Kidney tubule cell (primary cell): ENCODE results near the gene HNRNPA3.
"Not testable (repeated sequence)": the region's sequence is repeated elsewhere in the genome, so short reads cannot be mapped to it uniquely, and the experiment has no call there.

Experiments
- DNase-seq: peaks from one replicate; pipeline ENCODE4 v3.0.0-alpha.2; 2018; ENCODE audit warnings: low spot score

HNRNPA3 gene

DNA sequence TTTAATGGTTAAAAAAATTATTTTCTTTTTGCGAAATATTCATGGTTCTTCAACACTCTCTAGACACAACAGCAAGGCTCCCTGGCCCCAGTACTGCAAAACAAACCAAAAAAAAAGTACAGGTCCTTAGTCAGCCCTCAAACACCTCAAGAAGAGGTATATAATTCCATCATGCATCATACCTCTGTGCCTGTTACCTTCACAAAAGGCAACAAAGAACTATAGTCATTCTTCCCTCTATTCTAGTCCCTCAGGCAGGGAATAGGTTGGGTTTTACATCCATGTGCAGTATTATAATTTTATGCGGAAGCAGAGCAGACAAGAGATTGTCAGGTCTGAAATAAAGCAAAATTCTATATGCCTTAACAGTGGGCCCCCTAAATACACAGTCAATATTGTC, 43.4 kb downstream of the HNRNPA3 start:
- no peak for DNase-seq

DNA sequence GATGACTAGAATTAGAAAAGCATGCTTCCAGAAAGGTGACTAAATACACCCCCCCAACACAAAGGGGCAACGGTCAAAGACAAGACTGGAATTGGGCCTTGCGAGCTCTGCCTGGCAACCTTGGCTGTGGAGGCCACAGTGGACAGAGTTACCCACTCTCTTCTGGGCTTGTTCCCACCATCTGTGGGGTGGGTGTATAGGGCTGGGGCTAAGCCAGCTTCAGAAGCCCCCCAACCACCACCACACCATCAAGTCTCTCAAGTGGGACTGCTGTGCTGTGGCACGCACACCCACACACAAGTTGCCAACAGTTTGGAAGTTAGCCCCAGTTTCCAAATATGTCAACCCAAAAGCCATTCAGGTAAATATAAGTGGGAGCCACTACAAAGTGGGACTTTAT, 44.1 kb downstream of the HNRNPA3 start:
- no peak for DNase-seq

- DNase-seq = no peak
Measured at GRCh38 chr2:177257471-177257870, 44.9 kb downstream of the HNRNPA3 start.

DNA sequence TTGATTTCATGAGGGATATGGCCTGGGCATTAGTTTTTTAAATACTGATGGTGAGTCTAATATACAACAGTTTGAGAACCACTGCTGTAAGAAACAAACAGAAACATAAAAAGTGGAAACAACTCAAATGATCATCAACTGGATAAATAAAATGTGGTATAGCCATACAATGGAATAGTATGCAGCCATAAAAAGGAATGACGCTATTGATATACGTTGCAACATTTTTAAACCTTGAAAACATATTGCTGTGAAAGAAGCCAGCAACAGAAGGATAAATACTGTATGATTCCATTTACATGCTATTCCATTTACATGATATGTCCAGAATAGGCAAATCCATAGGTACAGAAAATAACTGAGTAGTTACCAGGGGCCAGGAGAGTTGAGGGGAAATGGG, 45.5 kb downstream of the HNRNPA3 start:
- DNase-seq = no peak

GRCh38 chr2:177260379-177260778, 47.8 kb downstream of the HNRNPA3 start:
- DNase-seq = no peak

- DNase-seq = no peak
Measured at GRCh38 chr2:177261116-177262060, 48.8 kb downstream of the HNRNPA3 start.

GRCh38 chr2:177262092-177262491, 49.5 kb downstream of the HNRNPA3 start:
- DNase-seq = no peak

DNA sequence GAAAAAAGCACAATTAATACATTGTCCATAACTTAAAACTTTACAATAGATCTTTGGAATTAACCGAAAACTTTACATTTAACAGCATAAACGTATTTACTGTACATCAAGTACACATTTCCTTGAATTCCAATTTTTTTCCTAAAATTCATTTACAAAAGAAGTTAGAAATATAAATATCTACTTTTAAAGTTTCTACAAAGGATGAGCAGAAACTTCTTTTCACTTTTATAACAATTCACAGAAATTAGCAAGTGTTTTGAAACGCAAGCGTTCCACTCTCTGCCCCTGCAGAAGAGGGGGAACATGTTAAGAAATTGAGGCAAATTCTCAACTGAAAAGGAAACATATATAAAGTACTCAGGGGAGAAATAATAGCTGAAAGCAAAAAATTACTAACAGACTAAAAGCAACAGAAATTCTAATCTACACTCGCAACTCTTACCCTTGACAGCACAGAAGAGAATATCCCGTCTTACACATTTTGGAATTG, 50.4 kb downstream of the HNRNPA3 start:
- no peak for DNase-seq

GRCh38 chr2:177263451-177264208, 51.0 kb downstream of the HNRNPA3 start:
- peak; percentile 97 for DNase-seq

DNA sequence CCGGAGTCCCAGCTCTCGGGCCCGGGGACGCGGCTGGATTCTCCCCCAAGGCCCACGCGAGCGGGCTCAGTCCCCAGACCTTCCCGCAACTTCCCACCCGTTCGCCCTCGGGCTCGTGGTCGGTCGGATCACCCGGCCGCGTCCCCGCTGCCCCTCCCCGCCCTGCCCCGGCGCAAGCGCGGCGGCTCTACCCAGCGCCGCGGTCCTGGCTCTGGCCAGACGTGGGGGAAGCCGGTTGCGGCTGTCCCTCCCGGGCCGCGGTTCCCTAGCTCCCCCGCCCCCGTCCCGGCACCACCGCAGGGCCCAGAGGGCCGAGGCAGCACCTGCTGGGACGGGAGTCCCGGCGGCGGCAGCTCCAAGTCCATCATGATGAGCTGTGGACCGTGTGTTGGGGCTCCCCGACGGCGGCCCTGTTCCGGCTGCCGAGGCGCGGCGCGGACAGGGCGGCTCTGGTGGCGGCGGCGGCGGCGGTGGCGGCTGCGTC, 51.7 kb downstream of the HNRNPA3 start:
- no peak for DNase-seq

GRCh38 chr2:177264693-177265587, 52.3 kb downstream of the HNRNPA3 start, which contains the start of gene NFE2L2:
NFE2L2 (minus strand) TSS chr2:177264727; CDS start chr2:177264576, 151 bp downstream.
- DNase-seq = peak; percentile 93

DNA sequence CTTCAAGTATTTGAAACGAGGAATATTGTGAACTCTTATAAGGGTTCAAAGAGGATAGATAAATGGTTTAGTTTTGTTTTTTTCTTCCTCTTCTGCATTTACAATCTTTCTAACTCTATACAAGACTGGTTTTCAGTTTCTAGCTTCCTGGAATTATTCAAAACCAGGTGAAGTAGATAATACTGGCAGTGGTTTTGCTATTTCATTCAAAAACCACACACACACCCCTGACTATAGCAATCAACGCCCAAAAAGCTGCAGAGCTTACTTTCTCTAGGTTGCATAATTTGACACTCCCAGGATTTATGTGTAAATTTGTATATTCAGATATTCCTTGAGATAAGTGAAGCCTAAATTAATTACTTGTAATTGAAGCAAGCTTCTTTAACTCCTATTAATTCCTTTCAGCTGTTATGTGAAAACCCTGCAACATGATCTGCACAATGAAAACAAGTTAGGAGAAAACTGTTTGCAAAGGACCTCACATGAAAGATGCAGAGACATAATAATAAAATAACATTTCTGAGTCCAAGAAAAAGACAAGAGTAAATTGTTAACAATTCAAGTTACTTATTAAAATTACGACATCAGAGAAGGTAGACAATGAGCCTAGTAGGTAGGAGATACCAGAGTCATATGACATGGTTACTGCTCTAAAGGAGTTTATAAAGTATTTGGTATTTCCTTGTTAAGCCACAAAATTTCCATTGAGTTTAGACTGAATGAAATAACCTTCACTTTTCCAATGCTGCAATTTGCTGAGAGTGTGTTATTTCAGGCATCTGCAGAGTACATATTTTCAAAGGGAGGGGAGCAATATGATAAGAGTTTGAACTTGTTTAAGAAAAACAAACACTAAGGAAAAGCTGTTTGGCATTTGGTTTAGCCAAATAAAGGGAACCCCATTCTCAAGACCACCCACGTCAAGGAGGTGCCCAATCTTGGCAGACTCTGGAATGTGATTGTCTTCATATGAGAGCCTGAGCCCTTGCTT, 53.5 kb downstream of the HNRNPA3 start:
- peak; percentile 91 for DNase-seq

- DNase-seq = not testable (repeated sequence)
Measured at GRCh38 chr2:177266955-177267354, 54.4 kb downstream of the HNRNPA3 start.

- no peak for DNase-seq
Measured at GRCh38 chr2:177268187-177268871, 55.7 kb downstream of the HNRNPA3 start.

DNA sequence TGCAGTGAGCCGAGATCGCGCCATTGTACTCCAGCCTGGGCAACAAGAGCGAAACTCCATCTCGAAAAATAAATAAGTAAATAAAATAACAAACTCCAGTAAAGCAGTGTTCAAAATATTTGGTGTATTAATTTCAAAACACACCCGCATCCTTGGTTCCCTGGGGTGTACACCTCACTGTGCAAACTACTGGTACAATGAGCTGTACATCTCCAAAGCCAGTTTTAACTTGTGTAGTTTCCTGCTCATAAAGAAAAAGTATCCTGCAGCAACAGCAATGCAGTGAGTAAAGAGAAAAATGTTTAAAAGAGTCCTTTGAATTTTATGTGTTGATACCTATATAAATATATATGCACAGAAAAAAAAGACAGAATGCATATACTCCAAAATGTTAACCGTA, 56.3 kb downstream of the HNRNPA3 start:
- no peak for DNase-seq

DNA sequence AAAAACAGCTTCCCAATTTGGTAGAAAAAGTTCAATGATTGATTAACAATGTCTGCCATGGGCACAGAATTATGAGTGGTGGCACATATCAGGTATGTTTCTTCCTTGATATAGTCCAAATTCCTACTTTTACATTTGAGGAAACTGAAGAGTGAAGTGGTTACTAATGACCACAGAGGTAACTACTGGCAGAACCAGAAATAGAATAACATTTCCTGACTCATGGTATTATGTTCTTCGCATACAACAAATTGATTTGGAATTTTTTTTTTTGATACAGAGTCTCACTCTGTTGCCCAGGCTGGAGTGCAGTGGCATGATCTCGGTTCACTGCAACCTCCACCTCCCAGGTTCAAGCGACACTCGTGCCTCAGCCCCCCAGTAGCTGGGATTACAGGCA, 57.9 kb downstream of the HNRNPA3 start:
- peak; percentile 49 for DNase-seq

DNA sequence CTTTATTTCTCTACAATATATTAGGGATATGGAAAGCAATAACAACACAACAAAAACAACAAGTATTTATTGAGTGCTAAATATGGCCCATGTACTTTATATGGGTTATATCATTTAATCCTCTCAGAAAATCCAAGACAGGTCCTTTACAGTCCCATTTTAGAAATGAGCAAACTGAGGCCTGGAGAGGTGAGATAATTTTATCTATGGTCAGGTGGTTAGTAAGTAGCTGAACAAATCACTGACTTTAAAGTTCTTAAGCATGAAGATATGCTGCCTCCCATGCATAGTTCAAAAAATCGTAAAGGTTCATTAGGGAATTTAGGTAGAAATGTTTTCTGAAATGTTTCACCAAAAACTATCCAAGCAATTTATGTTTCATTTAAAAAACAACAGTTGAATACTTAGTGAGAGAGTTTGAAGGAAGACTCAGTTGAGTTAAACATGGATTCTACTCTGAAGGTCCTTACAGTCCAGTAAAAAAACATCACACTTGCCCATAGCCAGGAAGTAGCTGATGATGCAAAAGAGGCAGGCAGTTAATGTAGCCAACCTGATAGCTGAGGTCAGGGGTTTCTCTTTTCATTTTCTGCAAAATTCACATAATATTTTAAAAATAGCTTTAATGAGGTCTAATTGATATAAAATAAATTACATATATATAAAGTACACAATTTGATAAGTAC, 59.5 kb downstream of the HNRNPA3 start:
- DNase-seq = no peak

DNA sequence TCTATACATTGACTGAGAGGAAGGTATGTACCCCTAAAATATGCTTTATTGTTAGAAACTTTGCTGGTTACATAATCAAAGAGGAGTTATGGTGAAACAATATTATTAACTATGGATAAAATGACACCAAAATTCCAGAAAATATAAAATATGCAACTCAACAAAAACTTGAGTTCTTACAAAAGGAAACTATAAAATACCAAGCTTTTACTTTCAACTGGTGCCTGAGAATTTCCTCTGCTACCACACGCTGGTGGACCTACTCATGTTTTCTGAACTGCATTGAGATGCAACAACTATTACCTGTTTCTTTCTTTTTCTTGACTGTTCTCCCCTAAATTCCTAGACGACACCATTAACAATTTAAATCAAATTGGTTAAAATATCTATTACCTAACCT, 60.2 kb downstream of the HNRNPA3 start:
- no peak for DNase-seq

DNA sequence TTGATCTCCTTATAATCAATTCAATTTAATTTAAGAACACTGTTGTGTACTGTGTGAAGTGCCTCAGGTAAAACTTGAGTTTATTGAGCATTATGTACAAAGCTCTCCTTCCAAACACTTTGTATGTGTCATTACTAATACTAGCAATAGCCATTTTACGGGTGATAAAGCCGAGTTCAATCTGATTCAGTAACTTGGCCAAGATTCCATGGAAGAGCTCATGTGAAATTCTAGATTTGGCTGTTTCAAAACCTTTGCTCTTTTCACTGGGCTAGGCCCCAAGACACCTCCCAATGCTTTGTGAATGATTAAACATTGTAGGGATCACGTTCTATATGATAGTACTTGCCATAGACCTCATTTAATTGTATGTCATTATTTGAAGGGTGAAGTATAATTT, 60.8 kb downstream of the HNRNPA3 start:
- DNase-seq = no peak
